GM21723 (cell line): ENCODE data around the gene CC2D1A.

ENCODE experiments used
- ATAC-seq: cut with Tn5 transposase; IDR thresholded peaks from one replicate; pipeline ENCODE4 v1.9.1; 2021; ENCODE audit warnings: mild to moderate bottlenecking, moderate library complexity; ENCODE audit not compliant: unreplicated experiment

Gene CC2D1A

DNA sequence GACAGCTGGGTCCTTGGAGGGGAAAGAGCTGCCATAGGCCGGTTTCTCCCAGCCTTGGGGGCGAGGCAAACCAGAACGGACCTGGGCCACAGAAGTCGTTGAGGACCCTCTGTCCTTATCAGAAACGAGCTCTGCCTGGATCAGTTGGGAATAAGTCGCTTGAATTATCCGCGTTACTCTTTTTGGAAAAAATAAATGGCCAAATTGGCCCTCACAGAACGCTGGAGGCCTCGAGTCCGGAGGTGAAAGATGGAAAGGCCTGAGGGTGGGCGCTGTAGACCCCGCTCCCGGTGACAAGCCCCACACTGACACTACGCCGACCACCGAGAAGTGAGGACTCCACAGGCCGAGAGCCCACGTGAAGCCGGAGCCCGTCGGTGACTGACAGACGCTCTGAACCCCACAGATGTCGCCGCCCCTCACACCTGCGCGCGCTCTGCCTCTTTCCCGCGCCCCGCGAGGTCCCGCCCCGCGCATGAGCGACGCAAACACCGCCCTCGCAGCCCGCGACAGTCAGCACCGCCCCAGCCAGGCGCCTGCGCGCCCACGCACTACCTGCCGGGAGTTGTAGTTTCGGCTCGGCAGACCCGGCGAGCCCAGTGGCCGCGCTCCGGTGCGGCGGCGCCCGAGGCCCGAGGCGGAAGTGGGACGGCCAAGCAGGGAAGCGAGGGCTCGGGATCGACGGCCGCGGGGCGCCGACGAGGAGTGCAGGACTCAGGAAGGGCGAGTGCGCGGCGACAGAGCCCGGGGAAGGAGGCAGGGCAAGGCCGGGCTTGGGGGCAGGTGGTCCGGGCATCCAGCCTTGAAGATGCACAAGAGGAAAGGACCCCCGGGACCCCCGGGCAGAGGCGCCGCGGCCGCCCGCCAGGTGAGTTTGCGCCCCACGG is at the start of gene CC2D1A, which contains the start of gene BRME1:
Gene CC2D1A (plus strand): TSS at position 568 of the 887 bp plus-strand sequence. CDS start 241 bp downstream, at position 809.
Gene BRME1 (minus strand): TSS at position 484 of the 887 bp plus-strand sequence. CDS start 1,225 bp downstream, outside the sequence.
- ATAC-seq, result peak; percentile 87

DNA sequence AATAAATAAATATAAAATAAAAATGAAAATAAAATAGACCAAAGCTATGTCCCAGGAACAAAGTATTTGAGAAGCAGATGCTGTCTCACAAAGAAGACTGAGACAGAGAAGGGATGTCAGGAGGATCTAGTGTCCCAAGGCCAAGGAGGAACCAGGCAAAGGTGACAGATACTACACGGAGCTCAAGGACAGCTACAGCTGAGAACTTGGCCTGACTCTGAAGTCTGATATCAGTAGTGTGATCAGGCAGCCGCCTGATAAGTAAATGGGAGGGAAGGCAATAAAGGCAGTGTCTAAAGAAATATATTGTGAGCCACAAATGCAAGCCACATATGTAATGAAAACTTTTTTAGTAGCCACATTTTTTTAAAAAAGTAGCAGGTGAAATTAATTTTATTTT is 49.5 kb upstream of the CC2D1A start:
- ATAC-seq, result no peak

GRCh38 chr19:13859361-13859880 is 46.6 kb upstream of the CC2D1A start:
- no peak for ATAC-seq

- ATAC-seq, result no peak
Measured at GRCh38 chr19:13860679-13861391, 45.2 kb upstream of the CC2D1A start.

GRCh38 chr19:13861392-13861713 is 44.6 kb upstream of the CC2D1A start:
- ATAC-seq, result peak; percentile 30

DNA sequence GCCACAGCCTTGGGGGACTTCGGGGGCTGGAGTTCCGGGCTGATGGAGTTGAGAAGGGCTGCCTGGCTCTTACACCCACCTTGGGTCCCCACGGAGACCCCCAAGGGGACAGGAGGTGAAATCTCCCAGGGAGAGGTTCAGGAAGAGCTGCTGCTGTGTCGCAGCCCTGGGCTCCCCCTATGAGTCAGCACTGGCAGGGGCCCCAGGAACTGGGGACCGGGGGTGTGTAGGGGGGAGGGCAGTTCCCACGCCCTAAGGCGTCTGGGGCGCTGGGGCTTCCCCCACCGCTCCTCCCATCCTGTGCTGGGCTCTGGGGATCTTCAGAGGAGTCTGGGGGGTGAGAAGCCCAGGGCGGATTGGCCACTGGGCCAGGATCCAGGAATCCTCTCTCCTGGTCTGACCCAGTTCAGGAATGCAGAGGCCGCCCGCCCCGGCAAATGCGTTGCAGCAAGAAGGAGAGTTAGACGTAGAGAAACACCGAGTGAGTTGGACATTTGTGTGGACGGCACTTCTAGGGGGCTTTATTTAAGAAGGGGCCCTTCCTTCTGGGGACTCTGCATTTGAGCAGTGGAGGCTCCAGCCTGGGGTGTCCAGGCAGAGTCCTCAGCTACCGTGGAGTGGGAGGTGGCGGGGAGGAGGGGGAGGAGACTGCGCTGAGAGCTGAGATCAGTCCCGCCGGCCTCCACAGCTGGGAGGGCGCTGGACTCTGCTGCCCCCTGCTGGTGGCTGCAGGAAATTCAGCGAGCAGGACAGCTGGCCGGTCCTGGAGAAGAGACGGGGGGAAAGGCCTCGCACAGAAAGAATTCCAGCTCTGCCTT is 44.1 kb upstream of the CC2D1A start:
- ATAC-seq, result peak; percentile 74

- ATAC-seq, result no peak
Measured at GRCh38 chr19:13864046-13864666, 41.8 kb upstream of the CC2D1A start.

- no peak for ATAC-seq
Measured at GRCh38 chr19:13864667-13865570, 41.1 kb upstream of the CC2D1A start.

DNA sequence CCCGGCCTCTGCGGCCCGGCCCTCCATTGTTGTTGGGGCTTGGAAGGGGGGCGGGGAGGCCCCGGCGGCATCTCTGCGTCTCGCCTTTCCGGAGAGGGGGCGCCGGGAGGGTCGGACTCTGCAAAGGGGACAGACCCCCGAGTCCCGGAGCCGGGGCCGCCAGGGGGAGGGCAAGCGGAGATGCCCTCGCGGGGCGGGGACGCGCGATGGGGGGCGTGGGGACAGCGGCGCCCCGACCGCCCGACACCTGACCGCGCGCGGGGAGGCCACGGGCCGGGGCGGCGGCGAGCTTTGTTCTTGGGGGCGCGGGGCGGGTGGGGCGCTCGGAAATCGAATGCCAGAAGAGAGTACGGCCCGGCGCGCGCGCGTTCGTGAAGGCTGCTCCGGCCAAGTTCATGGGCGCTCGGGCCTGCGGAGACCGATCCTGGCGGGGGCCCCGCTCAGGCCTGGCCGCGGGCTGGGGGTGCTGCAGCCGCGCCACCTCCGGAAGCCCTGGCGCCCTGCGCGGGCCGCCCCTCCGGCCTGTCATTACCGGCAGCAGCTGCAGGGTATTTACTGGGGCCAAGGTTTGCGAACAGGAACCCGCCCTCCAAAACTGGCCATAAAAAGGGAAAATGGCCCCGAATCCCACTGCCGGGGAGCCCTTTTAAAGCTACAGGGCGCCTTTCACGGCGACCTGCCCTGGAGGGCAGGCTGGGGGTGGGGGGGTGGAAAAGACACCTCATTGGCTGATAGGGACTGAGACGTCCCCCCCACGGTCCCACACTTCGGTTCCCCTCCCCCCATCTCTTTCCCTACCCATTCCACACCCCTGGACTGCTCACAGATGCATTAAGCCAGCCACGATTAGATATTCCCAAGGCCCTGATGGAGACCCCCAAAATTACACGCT is 40.2 kb upstream of the CC2D1A start:
- ATAC-seq, result no peak

GRCh38 chr19:13866463-13867046 is 39.4 kb upstream of the CC2D1A start:
- no peak for ATAC-seq

GRCh38 chr19:13868663-13869062 is 37.3 kb upstream of the CC2D1A start:
- ATAC-seq, result no peak

- ATAC-seq, result no peak
Measured at GRCh38 chr19:13869281-13869680, 36.7 kb upstream of the CC2D1A start.

GRCh38 chr19:13870873-13871272 is 35.1 kb upstream of the CC2D1A start:
- no peak for ATAC-seq

DNA sequence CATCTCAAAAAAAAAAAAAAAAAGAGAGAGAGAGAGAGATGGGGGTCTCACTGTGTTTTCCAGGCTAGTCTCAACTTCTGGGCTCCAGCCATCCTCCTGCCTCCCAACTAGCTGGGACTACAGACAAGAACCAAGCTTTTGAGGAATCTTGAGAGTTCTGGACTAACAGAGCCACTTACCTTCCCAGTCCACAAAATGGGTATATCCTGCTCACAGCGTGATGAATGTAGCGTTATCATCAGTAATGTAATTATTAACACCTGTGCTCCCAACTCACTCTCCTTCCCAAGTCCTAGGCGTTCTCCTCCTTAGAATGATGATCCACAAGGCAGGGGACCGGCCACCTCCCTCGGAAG is 33.7 kb upstream of the CC2D1A start:
- no peak for ATAC-seq

GRCh38 chr19:13872695-13873389 is 33.2 kb upstream of the CC2D1A start:
- ATAC-seq, result no peak

- no peak for ATAC-seq
Measured at GRCh38 chr19:13873834-13874515, 32.0 kb upstream of the CC2D1A start.

- no peak for ATAC-seq
Measured at GRCh38 chr19:13875824-13876223, 30.2 kb upstream of the CC2D1A start.
